GM19239 (cell line): ENCODE data around the gene MRPL21.

Experiments used
- DNase-seq: peaks from one replicate; pipeline ENCODE4 v3.0.0; 2011; ENCODE audit warnings: low spot score; ENCODE audit not compliant: insufficient read length
- FAIRE-seq: peaks from 2 replicates; lab custom pipeline; 2011; peaks lifted over from hg19 to GRCh38; lab: Jason Lieb, UNC

Gene MRPL21

DNA sequence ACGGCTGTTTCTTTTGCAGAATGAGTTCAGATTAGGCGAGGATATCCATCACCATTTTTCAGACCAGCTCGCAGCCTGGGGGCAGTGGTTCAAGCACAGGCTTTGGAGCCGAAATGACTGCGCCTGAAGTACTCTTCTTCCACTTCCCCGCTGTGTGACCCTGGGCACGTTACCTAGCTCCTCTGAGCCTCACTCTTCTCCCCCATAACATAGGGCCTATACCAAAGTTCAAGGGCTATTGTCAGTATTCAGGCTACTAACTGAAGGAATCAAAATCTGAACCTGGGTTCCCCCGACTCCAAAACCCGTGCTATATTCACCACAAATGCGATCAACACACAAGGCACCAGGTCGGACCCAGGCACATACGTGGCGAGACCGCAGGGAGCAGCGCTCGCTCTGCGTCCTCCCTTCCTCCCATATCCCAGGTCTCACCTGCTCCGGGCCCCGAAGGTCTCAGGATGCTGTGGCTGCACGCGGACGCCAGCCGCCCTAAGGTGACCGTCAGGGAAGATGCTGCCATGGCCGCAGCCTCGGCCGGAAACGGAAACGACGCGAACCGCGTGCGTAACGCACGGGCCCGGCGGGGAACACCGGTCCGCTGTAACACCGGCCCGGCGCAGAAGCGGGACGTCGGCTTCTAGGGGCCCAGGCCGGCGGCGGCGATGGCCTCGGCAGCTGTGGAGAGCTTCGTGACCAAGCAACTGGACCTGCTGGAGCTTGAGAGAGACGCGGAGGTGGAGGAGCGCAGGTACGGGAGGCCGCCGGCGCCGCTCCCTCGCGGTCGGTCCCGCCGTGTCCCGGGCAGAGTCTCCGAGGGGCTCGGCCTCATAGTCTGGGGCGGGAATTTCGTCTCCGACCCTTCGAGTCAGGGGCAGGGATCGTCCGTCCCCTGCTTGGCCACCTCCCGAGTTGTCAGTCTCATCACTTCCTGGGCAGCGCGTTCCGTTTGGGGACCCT lies at the start of gene MRPL21, which contains the start of gene IGHMBP2:
TSS of gene MRPL21 (minus strand) at position 545 of the 960 bp plus-strand sequence. CDS start at position 523, 22 bp downstream.
TSS of gene IGHMBP2 (plus strand) at position 604 of the 960 bp plus-strand sequence. CDS start at position 666, 62 bp downstream.
- DNase-seq = peak; percentile 85
- peak; percentile 40 for FAIRE-seq

- DNase-seq (no peak), FAIRE-seq (no peak)
These were observed 47.1 kb upstream of the MRPL21 start for GRCh38 chr11:68950762-68951161.

DNA sequence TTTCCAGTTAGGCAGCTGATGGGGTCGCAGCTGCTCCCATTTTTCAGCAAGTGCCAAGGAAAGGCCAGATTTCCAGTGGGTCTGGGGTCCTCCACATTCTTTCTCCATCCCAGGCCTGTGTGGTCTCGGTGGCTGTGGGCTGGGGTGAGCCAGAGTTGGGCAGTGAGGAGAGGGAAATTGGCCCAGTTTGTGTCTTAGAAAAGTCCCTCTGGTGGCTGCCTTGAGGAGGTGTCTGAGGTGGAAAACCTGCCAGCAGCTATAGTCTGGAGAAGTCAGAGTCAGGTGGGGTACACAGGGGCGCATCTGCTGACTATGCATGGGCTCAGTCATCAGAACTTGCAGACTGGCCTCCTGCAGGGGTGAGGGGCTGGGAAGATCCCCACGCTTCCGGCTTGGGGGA lies 46.6 kb upstream of the MRPL21 start:
- FAIRE-seq = no peak
- no peak for DNase-seq

DNA sequence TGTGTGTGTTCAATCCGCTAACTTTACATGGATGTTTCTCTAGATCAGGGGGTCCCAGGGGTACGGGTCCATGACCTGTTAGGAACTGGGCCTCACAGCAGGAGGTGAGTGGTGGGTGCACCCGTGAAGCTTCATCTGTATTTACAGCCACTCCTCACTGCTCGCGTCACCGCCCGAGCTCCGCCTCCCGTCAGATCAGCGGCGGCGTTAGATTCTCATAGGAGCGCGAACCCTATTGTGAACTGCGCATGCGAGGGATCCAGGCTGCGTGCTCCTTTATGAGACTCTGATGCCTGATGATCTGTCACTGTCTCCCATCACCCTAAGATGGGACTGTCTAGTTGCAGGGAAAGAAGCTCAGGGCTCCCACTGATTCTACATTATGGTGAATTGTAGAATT lies 45.3 kb upstream of the MRPL21 start:
- no peak for FAIRE-seq
- DNase-seq = no peak

DNA sequence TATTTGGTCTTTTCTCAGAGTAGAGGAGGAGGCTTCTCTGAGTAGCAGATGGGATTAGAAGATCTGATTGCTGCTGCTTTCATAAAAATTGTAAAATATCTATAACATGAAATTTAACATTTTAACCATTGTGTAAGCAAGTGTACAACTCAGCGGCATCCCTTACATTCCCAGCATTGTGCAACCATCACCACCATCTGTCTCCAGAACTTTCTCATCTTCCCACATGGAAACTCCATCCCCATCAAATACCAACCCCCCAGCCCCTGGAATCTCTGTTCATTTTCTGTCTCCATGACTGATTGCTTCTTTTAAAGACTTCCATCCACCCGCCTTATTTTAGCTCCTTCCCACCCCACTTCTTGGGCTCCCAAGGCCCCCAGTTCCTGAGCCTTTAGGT lies 44.9 kb upstream of the MRPL21 start:
- FAIRE-seq (no peak), DNase-seq (no peak)

GRCh38 chr11:68947151-68947550 lies 43.5 kb upstream of the MRPL21 start:
- FAIRE-seq (no peak), DNase-seq (no peak)

DNA sequence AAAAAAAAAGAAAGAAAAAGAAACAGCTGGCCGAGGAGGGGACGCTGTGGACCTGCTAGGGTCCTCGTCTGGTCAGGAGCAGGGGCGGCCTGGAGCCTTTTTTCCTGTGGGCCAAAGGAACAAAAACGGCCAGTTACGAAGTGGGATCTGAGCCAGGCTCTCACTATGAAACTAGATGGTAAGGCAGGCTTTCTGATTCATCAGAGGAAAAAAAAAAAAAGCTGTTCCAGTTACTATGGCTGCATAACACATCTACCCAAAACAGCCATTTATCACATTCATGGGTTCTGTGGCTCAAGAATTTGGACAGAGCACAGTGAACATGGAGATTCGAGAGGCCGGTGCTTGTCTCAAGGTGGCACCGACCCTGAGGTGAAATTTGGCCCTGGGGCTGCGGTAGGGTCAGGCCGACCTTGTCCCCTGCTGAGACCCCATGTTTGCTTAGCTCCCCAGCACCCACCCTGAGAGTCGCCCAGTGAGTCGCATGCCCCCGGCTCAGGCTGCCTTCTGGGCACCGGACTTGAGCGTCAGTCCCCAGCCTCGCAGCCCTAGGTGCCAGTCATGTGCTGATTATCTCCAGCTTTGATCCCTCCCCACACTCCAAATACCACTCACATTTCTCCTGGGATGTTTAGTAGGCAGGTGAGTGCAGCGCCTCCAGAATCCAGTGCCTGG lies 42.9 kb upstream of the MRPL21 start:
- DNase-seq (no peak), FAIRE-seq (no peak)

DNA sequence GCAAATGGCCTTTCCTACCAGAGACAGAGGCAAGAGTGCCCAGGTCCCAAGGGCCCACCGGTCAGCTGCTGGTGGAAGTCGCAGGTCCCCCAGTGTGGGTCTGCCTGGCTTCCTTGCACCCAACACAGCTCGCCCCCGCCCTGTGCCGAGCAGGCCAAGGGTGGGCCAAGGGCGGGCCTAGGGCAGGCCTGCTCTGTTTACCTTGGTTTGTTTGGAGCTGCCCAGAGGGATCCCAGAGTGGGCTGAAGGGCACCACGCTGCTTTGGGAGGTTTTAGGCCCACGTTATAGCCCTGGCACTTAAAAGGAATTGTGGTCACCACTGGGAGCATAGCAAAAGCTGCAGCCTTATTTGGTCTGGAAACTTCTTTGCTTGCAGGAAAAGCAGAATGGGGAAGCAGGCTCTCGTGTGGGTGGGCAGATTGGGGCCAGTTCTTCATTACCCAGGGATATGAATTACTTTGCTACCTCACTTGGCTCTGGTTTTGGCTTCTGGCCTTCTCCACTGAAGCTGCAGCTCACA lies 39.2 kb upstream of the MRPL21 start:
- DNase-seq = no peak
- no peak for FAIRE-seq

- FAIRE-seq (no peak), DNase-seq (no peak)
These were observed 38.5 kb upstream of the MRPL21 start for GRCh38 chr11:68942095-68942620.

GRCh38 chr11:68941324-68942094 lies 37.9 kb upstream of the MRPL21 start:
- FAIRE-seq (no peak), DNase-seq (no peak)

GRCh38 chr11:68940651-68941323 lies 37.2 kb upstream of the MRPL21 start:
- FAIRE-seq (no peak), DNase-seq (no peak)

DNA sequence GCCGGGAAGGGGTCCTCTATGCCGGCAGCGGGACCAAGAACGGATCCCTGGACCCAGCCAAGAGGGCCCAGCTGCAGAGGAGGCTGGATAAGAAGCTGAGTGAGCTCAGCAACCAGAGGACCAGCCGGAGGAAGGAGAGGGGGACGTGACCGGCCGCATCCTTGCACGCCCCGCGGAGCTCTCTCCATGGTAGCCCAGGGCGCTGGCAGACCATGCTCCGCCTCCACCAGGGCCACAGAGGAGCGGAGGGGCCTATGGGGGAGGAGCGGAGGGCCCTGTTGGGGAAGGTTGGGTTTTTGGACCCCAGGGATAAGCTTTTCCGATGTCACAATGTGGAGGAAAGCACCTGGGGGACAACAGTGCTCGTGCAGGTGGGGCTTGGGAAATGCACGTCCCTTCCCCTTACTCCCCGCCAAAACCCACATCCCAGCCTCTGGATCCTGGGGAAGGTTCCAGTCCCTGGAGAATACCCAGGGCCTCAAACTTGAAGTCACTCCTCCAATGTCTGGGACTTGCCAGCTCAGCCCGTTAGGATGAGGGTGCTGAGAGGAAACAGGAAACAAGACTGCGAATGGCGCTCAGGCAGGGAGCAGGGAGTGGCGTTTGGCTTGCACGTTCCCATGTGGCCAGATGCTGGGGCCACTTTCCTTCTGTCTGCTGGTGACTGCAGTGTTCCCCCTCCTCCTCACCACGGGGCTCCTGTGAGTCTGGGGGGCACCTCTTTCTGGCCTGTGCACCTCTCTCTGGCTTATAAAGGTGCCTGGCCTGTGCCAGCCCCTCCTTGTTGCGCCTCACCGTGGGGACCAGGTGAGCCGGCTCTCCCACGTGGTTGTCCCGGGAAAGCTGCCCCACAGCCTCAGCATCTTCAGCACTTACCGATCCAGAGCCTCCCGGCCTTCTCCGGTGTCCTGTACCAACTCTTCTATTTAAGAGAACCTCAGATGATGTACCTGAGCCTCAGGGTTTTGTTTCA lies 36.2 kb upstream of the MRPL21 start:
- FAIRE-seq (no peak), DNase-seq (no peak)

DNA sequence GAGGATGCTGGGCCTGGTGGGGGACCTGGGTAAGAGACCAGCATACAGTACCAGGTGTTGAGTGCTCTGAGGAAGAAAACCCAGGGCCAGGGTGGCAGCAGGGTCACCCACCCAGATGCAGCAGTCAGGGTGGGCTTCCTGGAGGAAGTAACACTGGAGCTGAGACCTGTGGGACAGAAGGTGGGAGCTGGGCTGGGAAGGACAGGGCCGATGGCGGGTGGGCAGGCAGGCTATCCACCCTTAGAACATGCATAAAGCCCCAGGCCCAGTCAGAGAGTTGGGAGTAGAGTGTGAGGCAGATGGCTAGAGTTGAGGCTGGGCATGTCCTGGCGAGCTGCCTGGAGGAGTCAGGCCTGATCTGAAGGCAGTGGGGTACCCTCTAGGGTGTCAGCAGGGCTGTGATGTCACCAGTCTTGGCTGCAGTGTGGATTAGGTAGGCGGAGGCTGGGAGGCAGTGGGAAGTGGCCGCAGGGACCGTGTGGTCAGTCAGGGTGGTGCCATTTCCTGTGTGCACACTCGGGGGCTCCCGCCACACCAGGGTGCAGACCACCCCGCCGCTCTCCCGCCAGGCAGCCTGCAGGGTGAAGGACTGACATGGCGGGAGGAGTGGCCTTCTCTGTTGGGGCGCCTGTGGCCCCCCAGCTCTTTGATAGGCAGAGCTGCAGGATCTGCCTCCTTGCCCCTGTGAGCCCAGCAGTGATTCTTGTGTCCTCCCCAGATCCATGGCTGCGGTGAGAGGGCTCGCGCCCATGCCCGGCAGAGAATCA lies 35.4 kb upstream of the MRPL21 start:
- DNase-seq (no peak), FAIRE-seq (no peak)

GRCh38 chr11:68938088-68938487 lies 34.5 kb upstream of the MRPL21 start:
- FAIRE-seq (no peak), DNase-seq (no peak)

GRCh38 chr11:68936676-68937620 lies 33.3 kb upstream of the MRPL21 start:
- DNase-seq (no peak), FAIRE-seq (no peak)

DNA sequence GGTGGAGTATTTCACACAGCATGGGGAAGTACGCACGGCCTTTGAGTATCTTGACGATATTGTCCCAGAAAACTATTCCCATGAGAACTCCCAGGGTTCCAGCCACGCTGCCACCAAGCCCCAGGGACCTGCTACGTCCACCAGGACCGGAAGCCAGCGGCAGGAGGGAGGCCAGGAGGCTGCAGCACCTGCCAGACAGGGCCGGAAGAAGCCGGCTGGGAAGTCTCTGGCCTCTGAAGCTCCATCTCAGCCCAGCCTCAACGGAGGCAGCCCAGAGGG lies 32.7 kb upstream of the MRPL21 start:
- DNase-seq = no peak
- FAIRE-seq = no peak
